GM18867 (cell line): ENCODE results near the gene PCDHGA1.
A peak's percentile ranks its signal among the peaks of the same experiment; 100 is the strongest.
"Not testable (repeated sequence)": the region's sequence is repeated elsewhere in the genome, so short reads cannot be mapped to it uniquely, and the experiment has no call there.

Experiments used
- ATAC-seq: cut with Tn5 transposase; IDR thresholded peaks from one replicate; pipeline ENCODE4 v1.9.1; 2021; ENCODE audit warnings: mild to moderate bottlenecking, moderate library complexity; ENCODE audit not compliant: unreplicated experiment

The PCDHGA1 gene

GRCh38 chr5:141345327-141345726, 15.0 kb downstream of the PCDHGA1 start:
- ATAC-seq: no peak

GRCh38 chr5:141346017-141346416, 15.7 kb downstream of the PCDHGA1 start:
- ATAC-seq: not testable (repeated sequence)

- peak; percentile 96 for ATAC-seq
These were observed 19.8 kb downstream of the PCDHGA1 start, which contains the start of gene PCDHGB1 for GRCh38 chr5:141349917-141350619. Gene PCDHGB1, plus strand, starts transcription at chr5:141350099. Its CDS starts 162 bp downstream, at chr5:141350261.

- ATAC-seq: no peak
These were observed 21.3 kb downstream of the PCDHGA1 start for GRCh38 chr5:141351591-141351990.

- ATAC-seq: no peak
These were observed 24.7 kb downstream of the PCDHGA1 start, which contains the start of gene PCDHGA4 for GRCh38 chr5:141354900-141355469. Gene PCDHGA4, plus strand, starts transcription at chr5:141355021. Its CDS starts 87 bp downstream, at chr5:141355108.

GRCh38 chr5:141355641-141356040, 25.3 kb downstream of the PCDHGA1 start:
- ATAC-seq: no peak

GRCh38 chr5:141356133-141356532, 25.8 kb downstream of the PCDHGA1 start:
- ATAC-seq: no peak

GRCh38 chr5:141356950-141357349, 26.6 kb downstream of the PCDHGA1 start:
- ATAC-seq: no peak

GRCh38 chr5:141359790-141360426, 29.6 kb downstream of the PCDHGA1 start, which contains the start of gene PCDHGB2:
Gene PCDHGB2, plus strand, starts transcription at chr5:141359994. Its CDS starts 142 bp downstream, at chr5:141360136.
- ATAC-seq: no peak

GRCh38 chr5:141360685-141361084, 30.4 kb downstream of the PCDHGA1 start:
- no peak for ATAC-seq

GRCh38 chr5:141362719-141363118, 32.4 kb downstream of the PCDHGA1 start:
- no peak for ATAC-seq

- no peak for ATAC-seq
These were observed 33.8 kb downstream of the PCDHGA1 start, which contains the start of gene PCDHGA5 for GRCh38 chr5:141363952-141364660. Gene PCDHGA5, plus strand, starts transcription at chr5:141364162. Its CDS starts 169 bp downstream, at chr5:141364331.

GRCh38 chr5:141366016-141366896, 35.9 kb downstream of the PCDHGA1 start:
- no peak for ATAC-seq

- peak; percentile 95 for ATAC-seq
These were observed 39.9 kb downstream of the PCDHGA1 start, which contains the start of gene PCDHGB3 for GRCh38 chr5:141369994-141370848. Gene PCDHGB3, plus strand, starts transcription at chr5:141370242. Its CDS starts 153 bp downstream, at chr5:141370395.

- no peak for ATAC-seq
These were observed 41.5 kb downstream of the PCDHGA1 start for GRCh38 chr5:141371572-141372475.

GRCh38 chr5:141373673-141374317, 43.5 kb downstream of the PCDHGA1 start, which contains the start of gene PCDHGA6:
Gene PCDHGA6, plus strand, starts transcription at chr5:141373891. Its CDS starts 193 bp downstream, at chr5:141374084.
- ATAC-seq: no peak

- no peak for ATAC-seq
These were observed 44.3 kb downstream of the PCDHGA1 start for GRCh38 chr5:141374627-141375026.
